HG03280 (cell line): ENCODE measurements around the gene ZFHX3.

Experiments used
- ATAC-seq: cut with Tn5 transposase; IDR thresholded peaks from one replicate; pipeline ENCODE4 v1.9.1; 2021; ENCODE audit warnings: mild to moderate bottlenecking, moderate library complexity; ENCODE audit not compliant: unreplicated experiment

ZFHX3 gene

GRCh38 chr16:72936408-72936807 lies 111.5 kb downstream of the ZFHX3 start:
- ATAC-seq, result no peak

- no peak for ATAC-seq
These were observed 112.0 kb downstream of the ZFHX3 start for GRCh38 chr16:72935896-72936295.

GRCh38 chr16:72934636-72935403 lies 113.1 kb downstream of the ZFHX3 start:
- no peak for ATAC-seq

- ATAC-seq, result no peak
These were observed 115.1 kb downstream of the ZFHX3 start for GRCh38 chr16:72932677-72933335.

- no peak for ATAC-seq
These were observed 115.9 kb downstream of the ZFHX3 start for GRCh38 chr16:72932050-72932449.

GRCh38 chr16:72930396-72930795 lies 117.5 kb downstream of the ZFHX3 start:
- no peak for ATAC-seq

GRCh38 chr16:72928090-72928981 lies 119.6 kb downstream of the ZFHX3 start:
- no peak for ATAC-seq

GRCh38 chr16:72927199-72928089 lies 120.5 kb downstream of the ZFHX3 start:
- ATAC-seq, result no peak

GRCh38 chr16:72926177-72927070 lies 121.5 kb downstream of the ZFHX3 start:
- ATAC-seq, result no peak

GRCh38 chr16:72925631-72925979 lies 122.3 kb downstream of the ZFHX3 start:
- ATAC-seq, result no peak

- no peak for ATAC-seq
These were observed 122.8 kb downstream of the ZFHX3 start for GRCh38 chr16:72924927-72925630.

GRCh38 chr16:72924537-72924926 lies 123.4 kb downstream of the ZFHX3 start:
- ATAC-seq, result no peak

- no peak for ATAC-seq
These were observed 124.2 kb downstream of the ZFHX3 start for GRCh38 chr16:72923757-72924156.

GRCh38 chr16:72922714-72923113 lies 125.2 kb downstream of the ZFHX3 start:
- no peak for ATAC-seq

- no peak for ATAC-seq
These were observed 126.3 kb downstream of the ZFHX3 start for GRCh38 chr16:72921620-72922019.

GRCh38 chr16:72921106-72921505 lies 126.8 kb downstream of the ZFHX3 start:
- ATAC-seq, result no peak

GRCh38 chr16:72917051-72917450 lies 130.9 kb downstream of the ZFHX3 start:
- no peak for ATAC-seq

- no peak for ATAC-seq
These were observed 132.6 kb downstream of the ZFHX3 start for GRCh38 chr16:72915331-72915730.

GRCh38 chr16:72913551-72913950 lies 134.4 kb downstream of the ZFHX3 start:
- ATAC-seq, result no peak
